ENCODE data around the gene TENM4. TPM values are rescaled to one million over a fixed set of nuclear protein-coding genes. Genes with fewer than 3 reads are reported as not detected.
"Not testable (repeated sequence)": the region's sequence is repeated elsewhere in the genome, so short reads cannot be mapped to it uniquely, and the experiment has no call there.

The TENM4 gene
- total and polyA plus RNA-seq, 2 of the 8 experiments (the other 6 are each of a cell fraction or from before 2014, with no cell fraction given), result 3.5 to 7.2 TPM

- H3K4me3 ChIP-seq (ENCODE audit: extremely low read depth in 1 of 4, insufficient read depth in 2 of 4, low read depth in 3 of 4, low read length in 4 of 4); H4K5ac ChIP-seq (ENCODE audit: insufficient read length, low read depth, low read length); H3K9ac ChIP-seq (replicated peaks in 1 of 4; ENCODE audit: extremely low read depth in 1 of 4, low read depth in 3 of 4, low read length in 3 of 4); H2BK5ac ChIP-seq (ENCODE audit: low read depth, low read length); H3K4me2 ChIP-seq (ENCODE audit: insufficient read depth in 1 of 2, low read depth in 2 of 2, low read length in 2 of 2); H4K91ac ChIP-seq (replicated peaks; ENCODE audit: insufficient read length, low read length); H3K27ac ChIP-seq (ENCODE audit: low read depth, low read length); CTCF ChIA-PET (ENCODE audit: partially characterized antibody); H2BK12ac ChIP-seq (ENCODE audit: low read depth, low read length); H2BK120ac ChIP-seq (replicated peaks; ENCODE audit: low read depth, low read length); H3K79me2 ChIP-seq (ENCODE audit: control insufficient read depth in 1 of 2, insufficient read depth in 2 of 2, low read length in 2 of 2); H3K14ac ChIP-seq (ENCODE audit: insufficient read length); H3K79me1 ChIP-seq (ENCODE audit: low read depth, low read length); H2BK20ac ChIP-seq (ENCODE audit: low read length); POLR2A ChIA-PET (ENCODE audit: partially characterized antibody); DNase-seq (ENCODE audit: low read depth in 1 of 2, low spot score in 2 of 2); H3K56ac ChIP-seq (replicated peaks; ENCODE audit: insufficient read length, low read depth, low read length); FAIRE-seq; H3K23me2 ChIP-seq (ENCODE audit: low read depth, low read length); H2AK5ac ChIP-seq (ENCODE audit: low read depth, low read length); H3K36me3 ChIP-seq (ENCODE audit: control insufficient read depth in 2 of 4, insufficient read depth in 4 of 4, low read length in 3 of 4); H3K4ac ChIP-seq (replicated peaks; ENCODE audit: insufficient read length, low read depth, low read length); H3K4me1 ChIP-seq (replicated peaks in 1 of 4; ENCODE audit: control insufficient read depth in 3 of 4, insufficient read depth in 4 of 4, low read length in 3 of 4); H3K27me3 ChIP-seq (replicated peaks in 1 of 4; ENCODE audit: control insufficient read depth in 3 of 4, extremely low read depth in 1 of 4, insufficient read depth in 3 of 4, low read length in 3 of 4); H4K20me1 ChIP-seq (replicated peaks in 1 of 2; ENCODE audit: control insufficient read depth in 1 of 2, insufficient read depth in 2 of 2, low read length in 2 of 2); H3K9me3 ChIP-seq (ENCODE audit: insufficient read depth in 2 of 2, low read depth in 1 of 2, low read length in 1 of 2); H2AFZ ChIP-seq (ENCODE audit: low read length); H3K18ac ChIP-seq (ENCODE audit: extremely low read depth, low read length); H3K23ac ChIP-seq (ENCODE audit: insufficient read length); H4K8ac ChIP-seq (ENCODE audit: extremely low read depth, insufficient read depth, low read length); H2BK15ac ChIP-seq (ENCODE audit: low read length): not testable (repeated sequence)
- WGBS, 2 experiments (ENCODE audit: extremely low coverage in 1 of 2, insufficient coverage in 1 of 2, insufficient read length in 1 of 2, insufficient replicate concordance in 2 of 2, low coverage in 1 of 2, low lambda C conversion rate in 2 of 2, missing lambda C conversion rate in 1 of 2), result 89% methylated on average over 5 of the region's 5 CpGs; no CpG with 5 or more reads in 1 of the 2 experiments
Measured at GRCh38 chr11:78637527-78637926, 803.3 kb downstream of the TENM4 start.
